Osteoblast (primary cell): ENCODE measurements around the gene TLCD1. TPM values are rescaled to one million over a fixed set of nuclear protein-coding genes. Genes with fewer than 3 reads are reported as not detected.

Experiments
- DNase-seq: peaks from one replicate; pipeline ENCODE4 v3.0.0; 2011; ENCODE audit warnings: low spot score, mixed read lengths; ENCODE audit not compliant: insufficient read length; ENCODE audit errors: missing footprints
- H2AFZ ChIP-seq: 2 replicates; pipeline ENCODE4 v1.6.0; 2011; ENCODE audit warnings: mild to moderate bottlenecking, low read length
- H3K27ac ChIP-seq: 2 replicates; pipeline ENCODE4 v1.5.1; 2011; ENCODE audit warnings: mild to moderate bottlenecking, low read depth, low read length, moderate library complexity
- H3K27me3 ChIP-seq: 2 replicates; pipeline ENCODE4 v1.6.0; 2012; ENCODE audit warnings: mild to moderate bottlenecking, control low read depth, inconsistent platforms, low read length, moderate library complexity; ENCODE audit not compliant: insufficient read depth
- H3K36me3 ChIP-seq: 2 replicates; pipeline ENCODE4 v1.5.1; 2011; ENCODE audit warnings: mild to moderate bottlenecking, low read length, control low read depth, moderate library complexity; ENCODE audit not compliant: insufficient read depth
- H3K4me1 ChIP-seq: 2 replicates; pipeline ENCODE4 v1.5.1; 2011; ENCODE audit warnings: mild to moderate bottlenecking, low read length, control low read depth, moderate library complexity; ENCODE audit not compliant: insufficient read depth
- H3K4me2 ChIP-seq: 2 replicates; pipeline ENCODE4 v1.6.0; 2011; ENCODE audit warnings: mild to moderate bottlenecking, low read length; ENCODE audit not compliant: insufficient read depth
- H3K4me3 ChIP-seq: fragments of 200-600 bp; sonication (generic); 3 replicates; pipeline ENCODE4 v1.5.1; 2012; ENCODE audit warnings: mild to moderate bottlenecking, low read length, inconsistent platforms; ENCODE audit not compliant: insufficient read depth
- H3K79me2 ChIP-seq: 2 replicates; pipeline ENCODE4 v1.6.0; 2012; ENCODE audit warnings: mild to moderate bottlenecking, low read length, control low read depth, inconsistent platforms; ENCODE audit not compliant: insufficient read depth
- H3K9me3 ChIP-seq: 2 replicates; pipeline ENCODE4 v1.5.1; 2011; ENCODE audit warnings: low read depth, low read length, control low read depth
- H4K20me1 ChIP-seq: 2 replicates; pipeline ENCODE4 v1.6.0; 2012; ENCODE audit warnings: mild to moderate bottlenecking, low read length, control low read depth; ENCODE audit not compliant: insufficient read depth
- CTCF ChIP-seq: IDR thresholded peaks from 2 replicates; pipeline ENCODE4 v1.5.1; 2011; ENCODE audit warnings: mild to moderate bottlenecking, low read depth, low read length, moderate library complexity; ENCODE audit errors: extremely low read depth
- total RNA-seq: library from RNA; depleted of rRNA; stranded (reverse); fragments of >200 nt; gene quantifications from 2 replicates; pipeline ENCODE4 v1.2.3, GENCODE V29; 2012

The TLCD1 gene
- total RNA-seq, 1 donor = 4.0 TPM

- Histone ChIP-seq H3K36me3 (peaks cover 35% of the 10 kb centered on the region), H3K79me2 (peaks cover 28% of the 10 kb centered on the region), H3K27me3 (no peaks in the 10 kb centered on the region), H2AFZ (no peak overlapping the region), H3K9me3 (no peaks in the 10 kb centered on the region), H4K20me1 (peaks cover 30% of the 10 kb centered on the region), H3K27ac (no peak overlapping the region), H3K4me1 (peaks cover 33% of the 10 kb centered on the region), H3K4me3 (no peak overlapping the region), H3K4me2 (peak overlapping the region; percentile 93)
- peak; percentile 75 for DNase-seq
- no peak for TF ChIP-seq CTCF
These were observed 13.2 kb downstream of the TLCD1 start for GRCh38 chr17:28712705-28713415.

DNA sequence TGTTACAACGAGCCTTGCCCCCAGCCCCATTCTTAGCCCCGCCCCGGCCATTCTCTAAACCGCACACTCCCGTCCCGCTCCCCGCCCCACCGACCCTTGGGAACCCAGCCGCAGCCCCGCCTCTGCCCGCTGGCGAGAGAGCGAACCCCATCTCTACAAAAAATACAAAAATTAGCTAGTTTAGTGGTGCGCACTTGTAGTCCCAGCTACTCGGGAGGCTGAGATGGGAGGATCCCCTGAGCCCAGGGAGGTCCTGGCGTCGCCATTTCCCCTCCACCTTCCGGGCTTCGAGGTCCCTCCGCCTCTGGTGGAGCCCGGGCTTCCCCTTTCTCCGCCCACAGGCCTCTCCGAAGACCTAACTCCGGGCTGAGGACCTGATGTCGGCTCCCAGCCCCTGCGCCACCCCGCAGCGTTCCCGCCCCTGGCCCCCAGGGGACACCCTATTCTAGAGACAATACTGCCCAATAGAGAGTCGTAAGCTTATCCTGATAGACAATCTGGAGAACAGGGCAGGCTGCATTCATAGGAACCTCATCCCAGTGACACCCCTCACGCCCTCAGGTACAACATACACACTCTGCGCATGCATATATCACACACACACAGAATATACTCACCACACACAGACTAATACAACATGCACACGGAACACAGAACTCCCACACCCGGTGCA, 13.9 kb downstream of the TLCD1 start:
- TF ChIP-seq CTCF = no peak
- peak; percentile 85 for DNase-seq
- Histone ChIP-seq H3K27me3 (no peaks in the 10 kb centered on the region), H3K4me2 (peak overlapping the region; percentile 93), H2AFZ (no peak overlapping the region), H3K79me2 (peaks cover 24% of the 10 kb centered on the region), H3K36me3 (peaks cover 35% of the 10 kb centered on the region), H3K4me3 (peak overlapping the region; percentile 77), H3K4me1 (peaks cover 33% of the 10 kb centered on the region), H4K20me1 (peaks cover 30% of the 10 kb centered on the region), H3K9me3 (no peaks in the 10 kb centered on the region), H3K27ac (peak overlapping the region; percentile 76)

- DNase-seq = peak; percentile 86
- H3K36me3 ChIP-seq = peaks cover 35% of the 10 kb centered on the region
These were observed 14.4 kb downstream of the TLCD1 start, which contains the start of gene PROCA1 for GRCh38 chr17:28711723-28712031. Gene PROCA1 (minus strand): TSS chr17:28711888. CDS start chr17:28711660, 228 bp downstream.

More at GRCh38 chr17:28711723-28712031, 14.4 kb downstream of the TLCD1 start, which contains the start of gene PROCA1:
- Histone ChIP-seq H4K20me1 (peaks cover 28% of the 10 kb centered on the region), H3K27me3 (no peaks in the 10 kb centered on the region), H3K9me3 (no peaks in the 10 kb centered on the region), H3K79me2 (peaks cover 19% of the 10 kb centered on the region), H2AFZ (peak within 1 kb of the TSS; percentile 69), H3K4me1 (peaks cover 32% of the 10 kb centered on the region), H3K4me3 (peak within 1 kb of the TSS; percentile 77), H3K27ac (peak within 1 kb of the TSS; percentile 76), H3K4me2 (peak within 1 kb of the TSS; percentile 93)
- no peak for TF ChIP-seq CTCF
